GM23338 (cell line): ENCODE results near the gene ZBTB7C.

ENCODE experiments used
- CREB1 ChIP-seq: fragments of 250-450 bp; sonication (Bioruptor Pico); IDR thresholded peaks from 2 replicates; pipeline ENCODE4 v1.5.0; 2020; ENCODE audit warnings: low read depth, mild to moderate bottlenecking, moderate library complexity
- EZH2 ChIP-seq: fragments of 200-600 bp; sonication (generic); IDR thresholded peaks from one replicate; pipeline ENCODE4 v1.8.0; 2017; ENCODE audit warnings: antibody characterized with exemption, mild to moderate bottlenecking, low read depth; ENCODE audit not compliant: unreplicated experiment
- EZH2phosphoT487 ChIP-seq: fragments of 200-600 bp; sonication (generic); IDR thresholded peaks from one replicate; pipeline ENCODE4 v1.8.1; 2018; ENCODE audit warnings: antibody characterized with exemption; ENCODE audit not compliant: unreplicated experiment
- POLR2AphosphoS5 ChIP-seq: IDR thresholded peaks from 2 replicates; pipeline ENCODE4 v1.6.1; 2016; ENCODE audit warnings: antibody characterized with exemption, low read depth
- STAT1 ChIP-seq: IDR thresholded peaks from one replicate; pipeline ENCODE4 v1.6.1; 2016; ENCODE audit warnings: antibody characterized with exemption; ENCODE audit not compliant: unreplicated experiment
- TF ChIP-seq, protein P1 (sequence below), 2 experiments: fragments of 200-600 bp in 1 of 2; sonication (generic) in 1 of 2; conservative IDR thresholded peaks; 2 replicates each; pipeline versions ENCODE4 v1.5.1 to v1.6.1; 2016 to 2017; ENCODE audit warnings: antibody characterized with exemption in 2 of 2, low read depth in 2 of 2, mild to moderate bottlenecking in 2 of 2, moderate library complexity in 1 of 2

- TF ChIP-seq, protein P1, sequence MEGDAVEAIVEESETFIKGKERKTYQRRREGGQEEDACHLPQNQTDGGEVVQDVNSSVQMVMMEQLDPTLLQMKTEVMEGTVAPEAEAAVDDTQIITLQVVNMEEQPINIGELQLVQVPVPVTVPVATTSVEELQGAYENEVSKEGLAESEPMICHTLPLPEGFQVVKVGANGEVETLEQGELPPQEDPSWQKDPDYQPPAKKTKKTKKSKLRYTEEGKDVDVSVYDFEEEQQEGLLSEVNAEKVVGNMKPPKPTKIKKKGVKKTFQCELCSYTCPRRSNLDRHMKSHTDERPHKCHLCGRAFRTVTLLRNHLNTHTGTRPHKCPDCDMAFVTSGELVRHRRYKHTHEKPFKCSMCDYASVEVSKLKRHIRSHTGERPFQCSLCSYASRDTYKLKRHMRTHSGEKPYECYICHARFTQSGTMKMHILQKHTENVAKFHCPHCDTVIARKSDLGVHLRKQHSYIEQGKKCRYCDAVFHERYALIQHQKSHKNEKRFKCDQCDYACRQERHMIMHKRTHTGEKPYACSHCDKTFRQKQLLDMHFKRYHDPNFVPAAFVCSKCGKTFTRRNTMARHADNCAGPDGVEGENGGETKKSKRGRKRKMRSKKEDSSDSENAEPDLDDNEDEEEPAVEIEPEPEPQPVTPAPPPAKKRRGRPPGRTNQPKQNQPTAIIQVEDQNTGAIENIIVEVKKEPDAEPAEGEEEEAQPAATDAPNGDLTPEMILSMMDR (conservative IDR thresholded peaks at IDR 0.05; ENCODE audit: low read depth in 2 of 2), result no peak
- TF ChIP-seq CREB1 (CRISPR knock-in tag) (no peak), POLR2AphosphoS5 (no peak), EZH2 (no peak), STAT1 (no peak), EZH2phosphoT487 (no peak)
These were observed 206.6 kb downstream of the ZBTB7C start for GRCh38 chr18:48202350-48203260.
